ENCODE data around the gene ENG. TPM values are rescaled to one million over a fixed set of nuclear protein-coding genes. Genes with fewer than 3 reads are reported as not detected.

Gene ENG
- total RNA-seq, 1 experiment from 2014 or later = 4.1 TPM

- no peak for DNase-seq (ENCODE audit: low read depth)
Measured at GRCh38 chr9:127814619-127815511, 39.6 kb downstream of the ENG start.

- DNase-seq (ENCODE audit: low read depth) = no peak
Measured at GRCh38 chr9:127813686-127814226, 40.7 kb downstream of the ENG start.

- DNase-seq (ENCODE audit: low read depth) = no peak
Measured at GRCh38 chr9:127812936-127813675, 41.4 kb downstream of the ENG start.

- no peak for DNase-seq (ENCODE audit: low read depth)
Measured at GRCh38 chr9:127812011-127812410, 42.4 kb downstream of the ENG start.

GRCh38 chr9:127810378-127811187, 43.9 kb downstream of the ENG start:
- no peak for DNase-seq (ENCODE audit: low read depth)

- DNase-seq (ENCODE audit: low read depth) = no peak
Measured at GRCh38 chr9:127809540-127810377, 44.7 kb downstream of the ENG start.

- DNase-seq (ENCODE audit: low read depth) = no peak
Measured at GRCh38 chr9:127809002-127809539, 45.4 kb downstream of the ENG start.

- DNase-seq (ENCODE audit: low read depth) = no peak
Measured at GRCh38 chr9:127808347-127809001, 46.0 kb downstream of the ENG start.

- DNase-seq (ENCODE audit: low read depth) = no peak
Measured at GRCh38 chr9:127806871-127807270, 47.6 kb downstream of the ENG start.

- DNase-seq (ENCODE audit: low read depth) = peak; percentile 51
Measured at GRCh38 chr9:127805620-127806019, 48.8 kb downstream of the ENG start.

- peak; percentile 85 for DNase-seq (ENCODE audit: low read depth)
Measured at GRCh38 chr9:127803507-127804352, 50.7 kb downstream of the ENG start.

- peak; percentile 97 for DNase-seq (ENCODE audit: low read depth)
Measured at GRCh38 chr9:127802576-127803443, 51.6 kb downstream of the ENG start, which contains the start of gene FPGS. TSS of gene FPGS (plus strand) at chr9:127802882. CDS start at chr9:127802925, 43 bp downstream.

- no peak for DNase-seq (ENCODE audit: low read depth)
Measured at GRCh38 chr9:127801955-127802575, 52.4 kb downstream of the ENG start.

- DNase-seq (ENCODE audit: low read depth) = no peak
Measured at GRCh38 chr9:127796852-127797370, 57.5 kb downstream of the ENG start.

- peak; percentile 61 for DNase-seq (ENCODE audit: low read depth)
Measured at GRCh38 chr9:127796225-127796813, 58.1 kb downstream of the ENG start.

- DNase-seq (ENCODE audit: low read depth) = no peak
Measured at GRCh38 chr9:127794001-127794791, 60.3 kb downstream of the ENG start.
